Bronchial epithelial cell (primary cell): ENCODE data around the gene ZNF862. TPM values are rescaled to one million over a fixed set of nuclear protein-coding genes. Genes with fewer than 3 reads are reported as not detected.

Experiments used
- DNase-seq: peaks from one replicate; pipeline ENCODE4 v3.0.0-alpha.2; 2010; ENCODE audit warnings: low read depth
- FAIRE-seq: peaks from 2 replicates; lab custom pipeline; 2011; peaks lifted over from hg19 to GRCh38; lab: Jason Lieb, UNC
- H3K27me3 ChIP-seq: 2 replicates; pipeline ENCODE4 v1.5.1; 2011; ENCODE audit warnings: low read length; ENCODE audit not compliant: control insufficient read depth, insufficient read depth
- H3K36me3 ChIP-seq: 2 replicates; pipeline ENCODE4 v1.5.1; 2011; ENCODE audit warnings: low read length; ENCODE audit not compliant: control insufficient read depth, insufficient read depth
- H3K4me3 ChIP-seq: 2 replicates; pipeline ENCODE4 v1.5.1; 2011; ENCODE audit warnings: mild to moderate bottlenecking, low read depth, low read length, control low read depth
- total RNA-seq: library from RNA; depleted of rRNA; stranded (reverse); fragments of >200 nt; gene quantifications from 2 replicates; pipeline ENCODE4 v1.2.1, GENCODE V29; 2014
- TF ChIP-seq, protein P1 (sequence below): IDR thresholded peaks from 2 replicates; pipeline ENCODE4 v1.5.1; 2011; ENCODE audit warnings: mild to moderate bottlenecking, moderate library complexity, low read length, control low read depth, inconsistent platforms; ENCODE audit not compliant: insufficient read depth, severe bottlenecking

ZNF862 gene
- total RNA-seq, 1 donor from 2014 or later: 5.0 TPM

- DNase-seq: no peak
- no peaks in the 10 kb centered on the region for H3K36me3 ChIP-seq
- H3K27me3 ChIP-seq: no peaks in the 10 kb centered on the region
- H3K4me3 ChIP-seq: no peak overlapping the region
- no peak for FAIRE-seq
- TF ChIP-seq, protein P1, sequence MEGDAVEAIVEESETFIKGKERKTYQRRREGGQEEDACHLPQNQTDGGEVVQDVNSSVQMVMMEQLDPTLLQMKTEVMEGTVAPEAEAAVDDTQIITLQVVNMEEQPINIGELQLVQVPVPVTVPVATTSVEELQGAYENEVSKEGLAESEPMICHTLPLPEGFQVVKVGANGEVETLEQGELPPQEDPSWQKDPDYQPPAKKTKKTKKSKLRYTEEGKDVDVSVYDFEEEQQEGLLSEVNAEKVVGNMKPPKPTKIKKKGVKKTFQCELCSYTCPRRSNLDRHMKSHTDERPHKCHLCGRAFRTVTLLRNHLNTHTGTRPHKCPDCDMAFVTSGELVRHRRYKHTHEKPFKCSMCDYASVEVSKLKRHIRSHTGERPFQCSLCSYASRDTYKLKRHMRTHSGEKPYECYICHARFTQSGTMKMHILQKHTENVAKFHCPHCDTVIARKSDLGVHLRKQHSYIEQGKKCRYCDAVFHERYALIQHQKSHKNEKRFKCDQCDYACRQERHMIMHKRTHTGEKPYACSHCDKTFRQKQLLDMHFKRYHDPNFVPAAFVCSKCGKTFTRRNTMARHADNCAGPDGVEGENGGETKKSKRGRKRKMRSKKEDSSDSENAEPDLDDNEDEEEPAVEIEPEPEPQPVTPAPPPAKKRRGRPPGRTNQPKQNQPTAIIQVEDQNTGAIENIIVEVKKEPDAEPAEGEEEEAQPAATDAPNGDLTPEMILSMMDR: no peak
These were observed 21.4 kb upstream of the ZNF862 start for GRCh38 chr7:149816794-149817193.

- no peak for FAIRE-seq
- TF ChIP-seq, protein P1: no peak
- no peak for DNase-seq
These were observed 20.8 kb upstream of the ZNF862 start for GRCh38 chr7:149817301-149817771.

GRCh38 chr7:149817836-149818535 lies 20.2 kb upstream of the ZNF862 start:
- TF ChIP-seq, protein P1: no peak
- Histone ChIP-seq H3K36me3 (no peaks in the 10 kb centered on the region), H3K4me3 (no peak overlapping the region), H3K27me3 (no peaks in the 10 kb centered on the region)
- DNase-seq: no peak
- FAIRE-seq: no peak

More at GRCh38 chr7:149817301-149817771, 20.8 kb upstream of the ZNF862 start:
- Histone ChIP-seq H3K36me3 (no peaks in the 10 kb centered on the region), H3K4me3 (no peak overlapping the region), H3K27me3 (no peaks in the 10 kb centered on the region)

- no peaks in the 10 kb centered on the region for H3K27me3 ChIP-seq
- DNase-seq (no peak), FAIRE-seq (no peak)
- no peaks in the 10 kb centered on the region for H3K36me3 ChIP-seq
- TF ChIP-seq, protein P1: no peak
- H3K4me3 ChIP-seq: no peak overlapping the region
These were observed 19.7 kb upstream of the ZNF862 start for GRCh38 chr7:149818536-149818840.

DNA sequence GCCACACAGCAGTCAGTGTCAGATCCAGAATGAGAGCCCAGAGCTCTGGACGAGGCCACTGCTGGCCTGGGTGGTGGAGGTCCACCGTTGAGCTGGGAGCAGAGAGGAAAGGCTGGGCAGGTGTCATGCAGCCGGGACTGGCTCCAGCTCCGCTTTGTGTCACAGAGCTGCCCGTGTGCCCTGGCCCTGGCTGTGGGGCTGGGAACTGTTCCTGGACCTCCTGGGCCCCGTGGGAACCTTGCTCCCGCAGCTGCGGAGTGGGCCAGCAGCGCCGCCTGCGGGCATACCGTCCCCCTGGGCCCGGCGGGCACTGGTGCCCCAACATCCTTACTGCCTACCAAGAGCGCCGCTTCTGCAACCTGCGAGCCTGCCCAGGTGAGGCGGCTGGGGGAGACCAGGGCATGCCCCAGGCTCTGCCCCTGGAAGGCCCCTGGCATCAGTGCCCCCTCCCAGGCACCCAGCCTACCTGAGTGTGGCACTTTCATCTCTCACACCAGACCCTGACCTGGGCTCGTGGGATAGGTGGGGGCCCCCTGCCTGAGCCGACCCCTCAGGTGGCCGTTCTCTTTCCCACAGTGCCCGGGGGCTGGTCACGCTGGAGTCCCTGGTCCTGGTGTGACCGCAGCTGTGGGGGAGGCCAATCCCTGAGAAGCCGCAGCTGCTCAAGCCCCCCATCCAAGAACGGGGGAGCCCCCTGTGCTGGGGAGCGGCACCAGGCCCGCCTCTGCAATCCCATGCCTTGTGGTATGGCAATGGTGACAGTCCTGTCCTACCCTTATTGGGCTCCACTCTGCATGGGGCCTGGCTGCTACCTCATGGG lies 18.8 kb upstream of the ZNF862 start:
- Histone ChIP-seq H3K36me3 (no peaks in the 10 kb centered on the region), H3K4me3 (no peak overlapping the region), H3K27me3 (no peaks in the 10 kb centered on the region)
- DNase-seq (no peak), FAIRE-seq (no peak)
- TF ChIP-seq, protein P1: no peak
